Measurements from ENCODE around the gene CLN3.
"Not testable (repeated sequence)": the region's sequence is repeated elsewhere in the genome, so short reads cannot be mapped to it uniquely, and the experiment has no call there.

CLN3 gene

DNA sequence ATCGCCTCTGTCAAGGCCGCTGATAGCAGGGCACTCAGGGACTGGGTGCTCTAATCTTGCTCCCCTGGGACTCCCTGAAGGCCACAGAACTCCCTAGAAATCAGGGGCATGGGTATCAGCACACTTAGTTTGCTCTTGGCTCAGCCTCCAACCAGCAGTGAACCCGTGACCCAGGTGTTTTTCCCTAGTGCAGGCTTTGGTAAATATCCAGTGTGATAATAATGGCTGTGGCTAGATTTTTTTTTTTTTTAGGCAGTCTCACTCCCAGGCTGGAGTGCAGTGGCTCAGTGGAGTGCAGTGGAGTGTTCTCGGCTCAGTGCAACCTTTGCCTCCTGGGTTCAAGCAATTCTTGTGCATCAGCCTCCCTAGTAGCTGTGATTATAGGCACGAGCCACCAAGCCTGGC, 36.6 kb upstream of the CLN3 start:
- Histone ChIP-seq H3K4me2 (ENCODE audit: low read length) (no peak overlapping the region), H3K4me1 (ENCODE audit: control insufficient read depth, low read length) (0 out of 2 replicates have a peak, but pooled peaks cover 5% of the 10 kb centered on the region), H3F3A (ENCODE audit: control insufficient read depth, insufficient read depth) (no peaks in the 10 kb centered on the region), H3K27me3 (ENCODE audit: control insufficient read depth, low read length) (peaks cover 21% of the 10 kb centered on the region), H3K36me3 (ENCODE audit: control insufficient read depth, low read length) (no peaks in the 10 kb centered on the region), H4K20me1 (ENCODE audit: control insufficient read depth, insufficient read depth, low read depth, low read length) (no peaks in the 10 kb centered on the region), H3K9me2 (replicated peaks; ENCODE audit: control insufficient read depth, low read length) (no peaks in the 10 kb centered on the region), H3K9me3 (ENCODE audit: control insufficient read depth, insufficient read depth, low read length) (no peaks in the 10 kb centered on the region), H3K79me2 (ENCODE audit: control insufficient read depth, low read length) (no peaks in the 10 kb centered on the region), H3K4me3 (ENCODE audit: low read length) (no peak overlapping the region), H3K27ac (ENCODE audit: low read depth, low read length) (no peak overlapping the region)
- TF ChIP-seq EZH2phosphoT487 (IDR thresholded peaks at IDR 0.05; ENCODE audit: borderline replicate concordance, low read length): no peak

- H3K4me3 ChIP-seq (ENCODE audit: low read length): no peak overlapping the region
- H3K4me1 ChIP-seq (ENCODE audit: control insufficient read depth, low read length): peaks cover 5% of the 10 kb centered on the region; the same call in 1 of the 2 replicates
- no peaks in the 10 kb centered on the region for H4K20me1 ChIP-seq (ENCODE audit: control insufficient read depth, insufficient read depth, low read depth, low read length)
- no peaks in the 10 kb centered on the region for H3K9me2 ChIP-seq (replicated peaks; ENCODE audit: control insufficient read depth, low read length)
- H3K79me2 ChIP-seq (ENCODE audit: control insufficient read depth, low read length): no peaks in the 10 kb centered on the region
- no peaks in the 10 kb centered on the region for H3F3A ChIP-seq (ENCODE audit: control insufficient read depth, insufficient read depth)
- H3K27me3 ChIP-seq (ENCODE audit: control insufficient read depth, low read length): peaks cover 19% of the 10 kb centered on the region
- H3K9me3 ChIP-seq (ENCODE audit: control insufficient read depth, insufficient read depth, low read length): no peaks in the 10 kb centered on the region
- TF ChIP-seq, protein P1, sequence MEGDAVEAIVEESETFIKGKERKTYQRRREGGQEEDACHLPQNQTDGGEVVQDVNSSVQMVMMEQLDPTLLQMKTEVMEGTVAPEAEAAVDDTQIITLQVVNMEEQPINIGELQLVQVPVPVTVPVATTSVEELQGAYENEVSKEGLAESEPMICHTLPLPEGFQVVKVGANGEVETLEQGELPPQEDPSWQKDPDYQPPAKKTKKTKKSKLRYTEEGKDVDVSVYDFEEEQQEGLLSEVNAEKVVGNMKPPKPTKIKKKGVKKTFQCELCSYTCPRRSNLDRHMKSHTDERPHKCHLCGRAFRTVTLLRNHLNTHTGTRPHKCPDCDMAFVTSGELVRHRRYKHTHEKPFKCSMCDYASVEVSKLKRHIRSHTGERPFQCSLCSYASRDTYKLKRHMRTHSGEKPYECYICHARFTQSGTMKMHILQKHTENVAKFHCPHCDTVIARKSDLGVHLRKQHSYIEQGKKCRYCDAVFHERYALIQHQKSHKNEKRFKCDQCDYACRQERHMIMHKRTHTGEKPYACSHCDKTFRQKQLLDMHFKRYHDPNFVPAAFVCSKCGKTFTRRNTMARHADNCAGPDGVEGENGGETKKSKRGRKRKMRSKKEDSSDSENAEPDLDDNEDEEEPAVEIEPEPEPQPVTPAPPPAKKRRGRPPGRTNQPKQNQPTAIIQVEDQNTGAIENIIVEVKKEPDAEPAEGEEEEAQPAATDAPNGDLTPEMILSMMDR (IDR thresholded peaks at IDR 0.05; ENCODE audit: low read depth, low read length, poor library complexity, severe bottlenecking): no peak
- no peak for TF ChIP-seq EZH2phosphoT487 (IDR thresholded peaks at IDR 0.05; ENCODE audit: borderline replicate concordance, low read length)
- H3K27ac ChIP-seq (ENCODE audit: low read depth, low read length): no peak overlapping the region
- H3K36me3 ChIP-seq (ENCODE audit: control insufficient read depth, low read length): no peaks in the 10 kb centered on the region
- H3K4me2 ChIP-seq (ENCODE audit: low read length): no peak overlapping the region
Measured at GRCh38 chr16:28527985-28528384, 36.1 kb upstream of the CLN3 start.

DNA sequence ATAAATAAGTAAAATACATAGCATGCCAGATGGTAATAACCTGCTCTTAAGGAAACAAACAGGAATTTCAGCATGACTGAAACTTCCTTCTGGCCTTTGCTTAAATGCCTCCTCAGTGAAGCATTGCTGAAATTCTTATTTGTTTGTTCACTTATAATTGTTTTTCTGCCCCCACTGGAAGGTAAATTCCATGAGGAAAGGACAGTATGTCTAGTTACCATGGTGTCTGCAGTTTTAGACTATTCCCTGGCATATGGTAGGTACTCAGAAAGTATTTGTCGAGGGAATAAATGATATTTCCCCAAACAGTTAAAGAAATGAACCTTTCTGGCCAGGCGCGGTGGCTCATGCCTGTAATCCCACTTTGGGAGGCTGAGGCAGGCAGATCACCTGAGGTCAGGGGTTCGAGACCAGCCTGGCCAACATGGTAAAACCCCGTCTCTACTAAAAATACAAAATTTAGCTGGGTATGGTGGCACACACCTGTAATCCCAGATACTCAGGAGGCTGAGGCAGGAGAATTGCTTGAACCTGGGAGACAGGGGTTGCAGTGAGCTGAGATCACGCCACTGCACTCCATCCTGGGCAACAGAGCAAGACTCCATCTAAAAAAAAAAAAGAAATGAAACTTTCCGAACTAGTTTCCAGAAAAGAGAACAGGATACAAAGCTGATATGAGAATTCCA, 35.4 kb upstream of the CLN3 start:
- not testable (repeated sequence) for H3K4me2 ChIP-seq (ENCODE audit: low read length); H4K20me1 ChIP-seq (ENCODE audit: control insufficient read depth, insufficient read depth, low read depth, low read length); H3K4me3 ChIP-seq (ENCODE audit: low read length); H3K9me2 ChIP-seq (replicated peaks; ENCODE audit: control insufficient read depth, low read length); H3K27ac ChIP-seq (ENCODE audit: low read depth, low read length); H3F3A ChIP-seq (ENCODE audit: control insufficient read depth, insufficient read depth); H3K36me3 ChIP-seq (ENCODE audit: control insufficient read depth, low read length); H3K79me2 ChIP-seq (ENCODE audit: control insufficient read depth, low read length); H3K9me3 ChIP-seq (ENCODE audit: control insufficient read depth, insufficient read depth, low read length); H3K4me1 ChIP-seq (ENCODE audit: control insufficient read depth, low read length)
- peaks cover 19% of the 10 kb centered on the region for H3K27me3 ChIP-seq (ENCODE audit: control insufficient read depth, low read length)

GRCh38 chr16:28526201-28527099, 34.6 kb upstream of the CLN3 start:
- H3K4me2 ChIP-seq (ENCODE audit: low read length): no peak overlapping the region

More at GRCh38 chr16:28526201-28527099, 34.6 kb upstream of the CLN3 start:
- H3K4me1 ChIP-seq (ENCODE audit: control insufficient read depth, low read length): peaks cover 12% of the 10 kb centered on the region
- no peak overlapping the region for H3K4me3 ChIP-seq (ENCODE audit: low read length)
- H3K27ac ChIP-seq (ENCODE audit: low read depth, low read length): no peak overlapping the region
- no peaks in the 10 kb centered on the region for H3K9me3 ChIP-seq (ENCODE audit: control insufficient read depth, insufficient read depth, low read length)
- no peak for TF ChIP-seq EZH2phosphoT487 (IDR thresholded peaks at IDR 0.05; ENCODE audit: borderline replicate concordance, low read length)
- TF ChIP-seq, protein P1 (IDR thresholded peaks at IDR 0.05; ENCODE audit: low read depth, low read length, poor library complexity, severe bottlenecking): no peak
- peaks cover 16% of the 10 kb centered on the region for H3K27me3 ChIP-seq (ENCODE audit: control insufficient read depth, low read length)
- H3K36me3 ChIP-seq (ENCODE audit: control insufficient read depth, low read length): no peaks in the 10 kb centered on the region
- H3F3A ChIP-seq (ENCODE audit: control insufficient read depth, insufficient read depth): no peaks in the 10 kb centered on the region
- H3K79me2 ChIP-seq (ENCODE audit: control insufficient read depth, low read length): no peaks in the 10 kb centered on the region
- no peaks in the 10 kb centered on the region for H3K9me2 ChIP-seq (replicated peaks; ENCODE audit: control insufficient read depth, low read length)
- no peaks in the 10 kb centered on the region for H4K20me1 ChIP-seq (ENCODE audit: control insufficient read depth, insufficient read depth, low read depth, low read length)
